GM12878 (cell line): ENCODE measurements around the gene GTPBP6. TPM values are rescaled to one million over a fixed set of nuclear protein-coding genes. Genes with fewer than 3 reads are reported as not detected.

Source experiments
- ATAC-seq: fragments of 200-7000 bp; cut with Tn5 transposase; 3 replicates; pipeline ENCODE4 v1.9.1; 2020; ENCODE audit warnings: mild to moderate bottlenecking, moderate library complexity
- BruUV-seq: library from RNA; stranded (reverse); fragments of 400-500 nt; replicated peaks from 2 replicates; lab custom pipeline; 2021; lab: Mats Ljungman, UMichigan
- CTCF ChIA-PET: fragments of 300-600 bp; sonication (Branson Sonifier 250); formaldehyde crosslinking; extraction: SDS; loops from one replicate; lab custom pipeline; 2021; ENCODE audit warnings: inconsistent platforms; lab: Yijun Ruan, JAX
- POLR2A ChIA-PET: fragments of 350-600 bp; formaldehyde crosslinking; extraction: SDS; loops from one replicate; lab custom pipeline; 2021; ENCODE audit warnings: inconsistent platforms; lab: Charles Lee
- RAD21 ChIA-PET: fragments of 300-600 bp; sonication (Branson Sonifier 250); formaldehyde crosslinking; loops from one replicate; lab custom pipeline; 2023; ENCODE audit warnings: antibody characterized with exemption; ENCODE audit not compliant: unreplicated experiment; lab: Charles Lee
- SMC1A ChIA-PET: fragments of 300-600 bp; sonication (Branson Sonifier 250); formaldehyde crosslinking; loops from one replicate; lab custom pipeline; 2023; ENCODE audit not compliant: unreplicated experiment, uncharacterized antibody; lab: Charles Lee
- DNase-seq: peaks from one replicate; pipeline ENCODE4 v3.0.0-alpha.2; 2011; ENCODE audit warnings: low read depth, low spot score
- FAIRE-seq: peaks from 3 replicates; lab custom pipeline; 2011; peaks lifted over from hg19 to GRCh38; lab: Jason Lieb, UNC
- H2AFZ ChIP-seq: 2 replicates; pipeline ENCODE4 v1.6.0; 2011; ENCODE audit warnings: low read depth, low read length, control low read depth; ENCODE audit not compliant: control insufficient read depth
- H3K27ac ChIP-seq: 2 replicates; pipeline ENCODE4 v1.5.1; 2011; ENCODE audit warnings: control low read depth; ENCODE audit not compliant: control insufficient read depth, insufficient read depth
- H3K27me3 ChIP-seq, 2 experiments: replicated peaks in 1 of 2; 2 replicates each; pipeline versions ENCODE4 v1.6.0 to v1.6.1; 2011; ENCODE audit warnings: low read length in 1 of 2; ENCODE audit not compliant: control insufficient read depth in 2 of 2, insufficient read depth in 2 of 2
- H3K36me3 ChIP-seq, 2 experiments: 2 replicates each; pipeline ENCODE4 v1.5.1; 2011; ENCODE audit warnings: low read length in 1 of 2; ENCODE audit not compliant: control insufficient read depth in 2 of 2, insufficient read depth in 2 of 2
- H3K4me1 ChIP-seq: 2 replicates; pipeline ENCODE4 v1.6.1; 2011; ENCODE audit warnings: mild to moderate bottlenecking, low read length, moderate library complexity, mixed read lengths; ENCODE audit not compliant: control insufficient read depth, insufficient read depth
- H3K4me2 ChIP-seq: 2 replicates; pipeline ENCODE4 v1.6.0; 2011; ENCODE audit warnings: control low read depth; ENCODE audit not compliant: control insufficient read depth, insufficient read depth
- H3K4me3 ChIP-seq: fragments of 200-600 bp; sonication (generic); 2 replicates; pipeline ENCODE4 v1.5.1; 2016
- H3K79me2 ChIP-seq: 2 replicates; pipeline ENCODE4 v1.6.0; 2011; ENCODE audit warnings: low read length; ENCODE audit not compliant: control insufficient read depth, insufficient read depth
- H3K9ac ChIP-seq: 2 replicates; pipeline ENCODE4 v1.8.0; 2011; ENCODE audit warnings: low read length, control low read depth, mixed read lengths; ENCODE audit not compliant: control insufficient read depth, insufficient read depth
- H3K9me3 ChIP-seq: replicated peaks from 3 replicates; pipeline ENCODE4 v1.5.1; 2011; ENCODE audit warnings: mild to moderate bottlenecking, low read length; ENCODE audit not compliant: control insufficient read depth, insufficient read depth
- H4K20me1 ChIP-seq: 2 replicates; pipeline ENCODE4 v1.6.0; 2011; ENCODE audit not compliant: control insufficient read depth, insufficient read depth
- BCL11A ChIP-seq: IDR thresholded peaks from 2 replicates; pipeline ENCODE4 v1.6.1; 2011; ENCODE audit warnings: low read depth, low read length
- EZH2 ChIP-seq: IDR thresholded peaks from 2 replicates; pipeline ENCODE4 v1.6.1; 2012; ENCODE audit warnings: low read depth, mild to moderate bottlenecking, control low read depth, inconsistent platforms, low read length, borderline replicate concordance; ENCODE audit not compliant: control insufficient read depth
- JUND ChIP-seq: IDR thresholded peaks from 2 replicates; pipeline ENCODE4 v1.6.1; 2012; ENCODE audit warnings: low read depth, mild to moderate bottlenecking, low read length, improper control_type of control experiment, moderate library complexity
- SMAD1 ChIP-seq: fragments of 450-650 bp; IDR thresholded peaks from 2 replicates; pipeline ENCODE4 v1.6.1; 2018; ENCODE audit warnings: mild to moderate bottlenecking, low read depth; ENCODE audit not compliant: partially characterized antibody
- SREBF2 ChIP-seq: IDR thresholded peaks from 2 replicates; pipeline ENCODE4 v1.6.1; 2012; ENCODE audit warnings: mild to moderate bottlenecking, low read length
- STAT3 ChIP-seq: IDR thresholded peaks from 2 replicates; pipeline ENCODE4 v1.6.1; 2011; ENCODE audit warnings: low read depth, low read length, improper control_type of control experiment
- TCF3 ChIP-seq: IDR thresholded peaks from 2 replicates; pipeline ENCODE4 v1.6.1; 2012; ENCODE audit warnings: low read depth, mild to moderate bottlenecking, low read length, borderline replicate concordance; ENCODE audit not compliant: insufficient read depth
- WRNIP1 ChIP-seq: IDR thresholded peaks from 2 replicates; pipeline ENCODE4 v1.6.1; 2011; ENCODE audit warnings: low read depth, low read length, improper control_type of control experiment, borderline replicate concordance
- ZBED1 ChIP-seq: IDR thresholded peaks from 2 replicates; pipeline ENCODE4 v1.6.1; 2016; ENCODE audit warnings: borderline replicate concordance
- ZBTB33 ChIP-seq: fragments of 450-650 bp; IDR thresholded peaks from 2 replicates; pipeline ENCODE4 v1.6.1; 2017; ENCODE audit warnings: mild to moderate bottlenecking
- ZNF592 ChIP-seq: fragments of 450-650 bp; IDR thresholded peaks from 2 replicates; pipeline ENCODE4 v1.6.1; 2017; ENCODE audit warnings: mild to moderate bottlenecking, moderate library complexity
- ZSCAN29 ChIP-seq: fragments of 450-650 bp; IDR thresholded peaks from 2 replicates; pipeline ENCODE4 v1.6.1; 2017; ENCODE audit warnings: mild to moderate bottlenecking, moderate library complexity
- WGBS: methylation state at CpG from one replicate; pipeline ENCODE4 v1.1.6; 2016; ENCODE audit warnings: low lambda C conversion rate; ENCODE audit not compliant: insufficient replicate concordance, insufficient coverage; ENCODE audit errors: missing lambda C conversion rate; 5-methylcytosine and 5-hydroxymethylcytosine counted together
- in situ Hi-C: fragments of 300-500 bp; cut with MboI; formaldehyde crosslinking; loops from 9 replicates; pipeline ENCODE4 v1.14.3; 2018; ENCODE audit warnings: mixed read lengths
- intact Hi-C: fragments of 100-400 bp; cut with micrococcal nuclease; formaldehyde crosslinking; loops from one replicate; pipeline ENCODE4 v1.14.2; 2022; ENCODE audit not compliant: unreplicated experiment
- polyA plus RNA-seq, 11 experiments: library from polyadenylated mRNA; depleted of rRNA in 4 of 11; unstranded in 6 of 11; stranded (reverse) in 5 of 11; fragments of >200 nt; fragmentation: Nextera tagmentation in 4 of 11; fragmentation: Illumina TruSeq in 1 of 11; extraction: Ambion mirVana in 4 of 11; extraction: Trizol in 1 of 11; gene quantifications; 1 replicate in 1 of 11; 2 replicates in 10 of 11; pipeline versions ENCODE4 v1.2.1 to v1.2.3, GENCODE V29; 2011 to 2016; ENCODE audit warnings: inconsistent platforms in 2 of 11, missing spikeins in 2 of 11, low read depth in 1 of 11
- total RNA-seq, 4 experiments: library from RNA; depleted of rRNA in 3 of 4; stranded (reverse); fragments of >200 nt in 3 of 4; fragmentation: Illumina TruSeq in 1 of 4; extraction: Trizol in 1 of 4; gene quantifications; 2 replicates each; pipeline versions ENCODE4 v1.2.1 to v1.2.3, GENCODE V29; 2013 to 2021
- TF ChIP-seq, protein P1 (sequence below): fragments of 450-650 bp; IDR thresholded peaks from 2 replicates; pipeline ENCODE4 v1.6.1; 2017; ENCODE audit warnings: borderline replicate concordance
- TF ChIP-seq, protein P2 (sequence below): fragments of 450-650 bp; IDR thresholded peaks from 2 replicates; pipeline ENCODE4 v1.6.1; 2016; ENCODE audit warnings: mild to moderate bottlenecking

The GTPBP6 gene
- total and polyA plus RNA-seq, 10 of the 15 experiments (the other 5 are each of a cell fraction or from before 2014, with no cell fraction given) = 0.31 to 71.0 (median 21.1) TPM

GRCh38 chrX:361231-362145, 42.9 kb upstream of the GTPBP6 start:
- CTCF ChIA-PET = no interaction called here
- H3K79me2 ChIP-seq = no peaks in the 10 kb centered on the region
- H3K36me3 ChIP-seq = no peaks in the 10 kb centered on the region
- H3K27ac ChIP-seq = no peak overlapping the region
- no peak overlapping the region for H3K4me3 ChIP-seq
- no peak overlapping the region for H2AFZ ChIP-seq
- RAD21 ChIA-PET = no interaction called here
- FAIRE-seq = no peak
- H3K9ac ChIP-seq = no peak overlapping the region
- in situ Hi-C loops = no loop called here
- intact Hi-C loops = no loop called here
- H3K4me1 ChIP-seq = no peaks in the 10 kb centered on the region
- SMC1A ChIA-PET = no interaction called here
- no peak for ATAC-seq
- 95% methylated on average over 51 of the region's 54 CpGs for WGBS
- no peaks in the 10 kb centered on the region for H3K27me3 ChIP-seq
- no peak overlapping the region for H3K4me2 ChIP-seq
- no TSS peak for BruUV-seq
- no peak for DNase-seq
- no peaks in the 10 kb centered on the region for H4K20me1 ChIP-seq
- POLR2A ChIA-PET = no interaction called here
- peaks cover 3% of the 10 kb centered on the region; the same call in 2 of the 3 replicates for H3K9me3 ChIP-seq
- TF ChIP-seq, protein P1, sequence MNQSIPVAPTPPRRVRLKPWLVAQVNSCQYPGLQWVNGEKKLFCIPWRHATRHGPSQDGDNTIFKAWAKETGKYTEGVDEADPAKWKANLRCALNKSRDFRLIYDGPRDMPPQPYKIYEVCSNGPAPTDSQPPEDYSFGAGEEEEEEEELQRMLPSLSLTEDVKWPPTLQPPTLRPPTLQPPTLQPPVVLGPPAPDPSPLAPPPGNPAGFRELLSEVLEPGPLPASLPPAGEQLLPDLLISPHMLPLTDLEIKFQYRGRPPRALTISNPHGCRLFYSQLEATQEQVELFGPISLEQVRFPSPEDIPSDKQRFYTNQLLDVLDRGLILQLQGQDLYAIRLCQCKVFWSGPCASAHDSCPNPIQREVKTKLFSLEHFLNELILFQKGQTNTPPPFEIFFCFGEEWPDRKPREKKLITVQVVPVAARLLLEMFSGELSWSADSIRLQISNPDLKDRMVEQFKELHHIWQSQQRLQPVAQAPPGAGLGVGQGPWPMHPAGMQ = no peak
- TF ChIP-seq WRNIP1 (no peak), BCL11A (no peak), ZSCAN29 (no peak), SREBF2 (no peak), ZBED1 (no peak), SMAD1 (no peak), EZH2 (no peak), ZBTB33 (no peak), TCF3 (no peak), JUND (no peak), ZNF592 (no peak), STAT3 (no peak)
- TF ChIP-seq, protein P2, sequence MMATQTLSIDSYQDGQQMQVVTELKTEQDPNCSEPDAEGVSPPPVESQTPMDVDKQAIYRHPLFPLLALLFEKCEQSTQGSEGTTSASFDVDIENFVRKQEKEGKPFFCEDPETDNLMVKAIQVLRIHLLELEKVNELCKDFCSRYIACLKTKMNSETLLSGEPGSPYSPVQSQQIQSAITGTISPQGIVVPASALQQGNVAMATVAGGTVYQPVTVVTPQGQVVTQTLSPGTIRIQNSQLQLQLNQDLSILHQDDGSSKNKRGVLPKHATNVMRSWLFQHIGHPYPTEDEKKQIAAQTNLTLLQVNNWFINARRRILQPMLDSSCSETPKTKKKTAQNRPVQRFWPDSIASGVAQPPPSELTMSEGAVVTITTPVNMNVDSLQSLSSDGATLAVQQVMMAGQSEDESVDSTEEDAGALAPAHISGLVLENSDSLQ = no peak
